Karpas-422 (cell line): Measurements from ENCODE around the gene CCR7. TPM values are rescaled to one million over a fixed set of nuclear protein-coding genes. Genes with fewer than 3 reads are reported as not detected.
"Not testable (repeated sequence)": the region's sequence is repeated elsewhere in the genome, so short reads cannot be mapped to it uniquely, and the experiment has no call there.

Experiments used
- DNase-seq: peaks from one replicate; pipeline ENCODE4 v3.0.0-alpha.2; 2015
- H2AFZ ChIP-seq: fragments of 200-600 bp; sonication (generic); 2 replicates; pipeline ENCODE4 v1.6.1; 2014; ENCODE audit warnings: antibody characterized with exemption, low read length, mixed read lengths
- H3K27ac ChIP-seq: fragments of 200-600 bp; sonication (generic); 2 replicates; pipeline ENCODE4 v1.5.1; 2014; ENCODE audit warnings: mild to moderate bottlenecking, low read length, moderate library complexity
- H3K27me3 ChIP-seq: fragments of 200-600 bp; sonication (generic); 2 replicates; pipeline ENCODE4 v1.6.1; 2014; ENCODE audit warnings: low read length, mixed read lengths
- H3K36me3 ChIP-seq: fragments of 200-600 bp; sonication (generic); 2 replicates; pipeline ENCODE4 v1.6.1; 2014; ENCODE audit warnings: low read length, mixed read lengths; ENCODE audit not compliant: insufficient read depth
- H3K4me1 ChIP-seq: fragments of 200-600 bp; sonication (generic); 2 replicates; pipeline ENCODE4 v1.6.1; 2014; ENCODE audit warnings: mild to moderate bottlenecking, low read length, mixed read lengths
- H3K4me2 ChIP-seq: fragments of 200-600 bp; sonication (generic); 2 replicates; pipeline ENCODE4 v1.6.1; 2014; ENCODE audit warnings: low read length, low read depth, mild to moderate bottlenecking; ENCODE audit not compliant: poor library complexity, severe bottlenecking
- H3K4me3 ChIP-seq: fragments of 200-600 bp; sonication (generic); 2 replicates; pipeline ENCODE4 v1.5.1; 2014; ENCODE audit warnings: mild to moderate bottlenecking, antibody characterized with exemption, low read length, mixed read lengths
- H3K79me2 ChIP-seq: fragments of 200-600 bp; sonication (generic); 2 replicates; pipeline ENCODE4 v1.6.1; 2014; ENCODE audit warnings: mild to moderate bottlenecking, low read length, mixed read lengths
- H3K9ac ChIP-seq: fragments of 200-600 bp; sonication (generic); 2 replicates; pipeline ENCODE4 v1.6.0; 2014; ENCODE audit warnings: low read length
- H3K9me2 ChIP-seq: fragments of 200-600 bp; sonication (generic), shearing (Covaris generic); replicated peaks from 2 replicates; pipeline ENCODE4 v1.6.0; 2014; ENCODE audit warnings: mild to moderate bottlenecking, low read length, moderate library complexity; ENCODE audit not compliant: insufficient read depth
- H3K9me3 ChIP-seq: fragments of 300-700, 200-600 bp; sonication (generic); 2 replicates; pipeline ENCODE4 v1.6.1; 2014; ENCODE audit warnings: low read length, mixed read lengths
- H4K20me1 ChIP-seq: fragments of 200-600 bp; sonication (generic); 2 replicates; pipeline ENCODE4 v1.6.1; 2014; ENCODE audit warnings: mild to moderate bottlenecking, antibody characterized with exemption, low read length, low read depth; ENCODE audit not compliant: insufficient read depth
- total RNA-seq: library from RNA; depleted of rRNA; stranded (reverse); fragments of >200 nt; shearing (Covaris generic); gene quantifications from 2 replicates; pipeline ENCODE4 v1.2.3, GENCODE V29; 2014; ENCODE audit warnings: low replicate concordance

CCR7 gene
- total RNA-seq, 1 experiment from 2014 or later: not detected

- H2AFZ ChIP-seq, DNase-seq, H3K27me3 ChIP-seq, H3K4me2 ChIP-seq, H3K9ac ChIP-seq, H3K9me2 ChIP-seq, H3K27ac ChIP-seq, H3K4me1 ChIP-seq, H3K79me2 ChIP-seq, H3K4me3 ChIP-seq, H4K20me1 ChIP-seq, H3K36me3 ChIP-seq, H3K9me3 ChIP-seq: not testable (repeated sequence)
Observed at GRCh38 chr17:40584950-40585349, 19.7 kb upstream of the CCR7 start.

- H3K27me3 ChIP-seq: no peaks in the 10 kb centered on the region
- H3K27ac ChIP-seq: no peak overlapping the region
- DNase-seq: no peak
- H2AFZ ChIP-seq: no peak overlapping the region; the same call in 1 of the 2 replicates
- no peaks in the 10 kb centered on the region for H3K36me3 ChIP-seq
- no peak overlapping the region for H3K4me3 ChIP-seq
- H3K9ac ChIP-seq: no peak overlapping the region
- H3K79me2 ChIP-seq: no peaks in the 10 kb centered on the region
- no peak overlapping the region for H3K4me2 ChIP-seq
- H4K20me1 ChIP-seq: no peaks in the 10 kb centered on the region
- no peaks in the 10 kb centered on the region for H3K9me3 ChIP-seq
- no peaks in the 10 kb centered on the region for H3K4me1 ChIP-seq
- no peaks in the 10 kb centered on the region for H3K9me2 ChIP-seq
Observed at GRCh38 chr17:40582328-40582901, 17.1 kb upstream of the CCR7 start.

- H3K4me2 ChIP-seq: no peak overlapping the region
- H3K36me3 ChIP-seq: no peaks in the 10 kb centered on the region
- H3K9ac ChIP-seq: no peak overlapping the region
- H3K4me1 ChIP-seq: no peaks in the 10 kb centered on the region
- no peak overlapping the region for H3K4me3 ChIP-seq
- H3K9me2 ChIP-seq: no peaks in the 10 kb centered on the region
- no peaks in the 10 kb centered on the region for H3K9me3 ChIP-seq
- no peaks in the 10 kb centered on the region for H3K27me3 ChIP-seq
- H3K27ac ChIP-seq: no peak overlapping the region
- H2AFZ ChIP-seq: no peak overlapping the region
- DNase-seq: no peak
- no peaks in the 10 kb centered on the region for H4K20me1 ChIP-seq
- no peaks in the 10 kb centered on the region for H3K79me2 ChIP-seq
Observed at GRCh38 chr17:40580140-40580539, 14.9 kb upstream of the CCR7 start.

- Histone ChIP-seq H3K9me2 (no peaks in the 10 kb centered on the region), H3K27ac (no peak overlapping the region), H3K9ac (no peak overlapping the region), H3K9me3 (peaks cover 2% of the 10 kb centered on the region; the same call in 1 of the 2 replicates), H3K27me3 (no peaks in the 10 kb centered on the region), H3K79me2 (no peaks in the 10 kb centered on the region), H3K4me1 (no peaks in the 10 kb centered on the region), H3K4me3 (no peak overlapping the region), H2AFZ (no peak overlapping the region), H4K20me1 (no peaks in the 10 kb centered on the region), H3K36me3 (no peaks in the 10 kb centered on the region), H3K4me2 (no peak overlapping the region)
- no peak for DNase-seq
Observed at GRCh38 chr17:40579471-40579870, 14.2 kb upstream of the CCR7 start.

- Histone ChIP-seq H3K4me3 (no peak overlapping the region), H3K27me3 (no peaks in the 10 kb centered on the region), H3K9me2 (no peaks in the 10 kb centered on the region), H3K4me1 (no peaks in the 10 kb centered on the region), H3K9me3 (peaks cover 4% of the 10 kb centered on the region; the same call in 1 of the 2 replicates), H4K20me1 (no peaks in the 10 kb centered on the region), H3K79me2 (no peaks in the 10 kb centered on the region), H3K27ac (no peak overlapping the region), H3K9ac (no peak overlapping the region), H2AFZ (no peak overlapping the region), H3K4me2 (no peak overlapping the region), H3K36me3 (no peaks in the 10 kb centered on the region)
- DNase-seq: no peak
Observed at GRCh38 chr17:40577611-40578065, 12.4 kb upstream of the CCR7 start.

- H4K20me1 ChIP-seq: no peaks in the 10 kb centered on the region
- H3K9me2 ChIP-seq: no peaks in the 10 kb centered on the region
- H3K79me2 ChIP-seq: no peaks in the 10 kb centered on the region
- H3K4me1 ChIP-seq: no peaks in the 10 kb centered on the region
- H2AFZ ChIP-seq: no peak overlapping the region
- H3K4me3 ChIP-seq: no peak overlapping the region
- no peak overlapping the region for H3K27ac ChIP-seq
- no peaks in the 10 kb centered on the region for H3K36me3 ChIP-seq
- no peak overlapping the region for H3K4me2 ChIP-seq
- peaks cover 4% of the 10 kb centered on the region; the same call in 1 of the 2 replicates for H3K9me3 ChIP-seq
- H3K27me3 ChIP-seq: no peaks in the 10 kb centered on the region
- no peak for DNase-seq
- H3K9ac ChIP-seq: no peak overlapping the region
Observed at GRCh38 chr17:40576113-40576740, 11.0 kb upstream of the CCR7 start.

GRCh38 chr17:40574292-40574691 lies 9.0 kb upstream of the CCR7 start:
- H3K27ac ChIP-seq: no peak overlapping the region
- H3K9me2 ChIP-seq: no peaks in the 10 kb centered on the region
- no peak overlapping the region for H3K4me2 ChIP-seq
- H4K20me1 ChIP-seq: no peaks in the 10 kb centered on the region
- H3K27me3 ChIP-seq: no peaks in the 10 kb centered on the region
- H3K36me3 ChIP-seq: no peaks in the 10 kb centered on the region
- H3K4me1 ChIP-seq: no peaks in the 10 kb centered on the region
- no peak for DNase-seq
- H3K9me3 ChIP-seq: peaks cover 4% of the 10 kb centered on the region; the same call in 1 of the 2 replicates
- no peaks in the 10 kb centered on the region for H3K79me2 ChIP-seq
- no peak overlapping the region for H2AFZ ChIP-seq
- no peak overlapping the region for H3K9ac ChIP-seq
- H3K4me3 ChIP-seq: no peak overlapping the region; the same call in 1 of the 2 replicates

- not testable (repeated sequence) for H3K9ac ChIP-seq
Observed at GRCh38 chr17:40572245-40572993, 7.1 kb upstream of the CCR7 start.

More at GRCh38 chr17:40572245-40572993, 7.1 kb upstream of the CCR7 start:
- H4K20me1 ChIP-seq, H3K36me3 ChIP-seq, H3K27ac ChIP-seq, H3K79me2 ChIP-seq, H3K9me3 ChIP-seq, DNase-seq, H2AFZ ChIP-seq, H3K4me2 ChIP-seq, H3K4me1 ChIP-seq, H3K27me3 ChIP-seq, H3K9me2 ChIP-seq, H3K4me3 ChIP-seq: not testable (repeated sequence)
